Endothelial cell of umbilical vein (primary cell): ENCODE data around the gene WIF1. TPM values are rescaled to one million over a fixed set of nuclear protein-coding genes. Genes with fewer than 3 reads are reported as not detected.

Experiments
- BruUV-seq: library from RNA; stranded (reverse); fragments of 400-500 nt; replicated peaks from 2 replicates; lab custom pipeline; 2021; lab: Mats Ljungman, UMichigan
- CTCF ChIA-PET: fragments of 300-600, 350-600 bp; sonication (Branson Sonifier 250); formaldehyde crosslinking; loops from one replicate; lab custom pipeline; 2021; ENCODE audit warnings: antibody characterized with exemption, inconsistent platforms; lab: Charles Lee
- POLR2A ChIA-PET: fragments of 300-600, 350-600 bp; sonication (Branson Sonifier 250); formaldehyde crosslinking; loops from one replicate; lab custom pipeline; 2021; ENCODE audit warnings: antibody characterized with exemption, inconsistent platforms; lab: Charles Lee
- DNase-seq: peaks from one replicate; pipeline ENCODE4 v3.0.0-alpha.2; 2011; ENCODE audit warnings: low read depth, low spot score
- FAIRE-seq: peaks from 2 replicates; lab custom pipeline; 2011; peaks lifted over from hg19 to GRCh38; lab: Jason Lieb, UNC
- H2AFZ ChIP-seq: 2 replicates; pipeline ENCODE4 v1.6.0; 2012; ENCODE audit warnings: low read depth, low read length, control low read depth, inconsistent platforms
- H3K27ac ChIP-seq: 2 replicates; pipeline ENCODE4 v1.5.1; 2011; ENCODE audit warnings: low read depth, mild to moderate bottlenecking, control low read depth, low read length, moderate library complexity; ENCODE audit not compliant: insufficient read depth
- H3K27me3 ChIP-seq, 2 experiments: 2 replicates each; pipeline versions ENCODE4 v1.6.0 to v1.6.1; 2011; ENCODE audit warnings: low read length in 2 of 2, mixed read lengths in 1 of 2; ENCODE audit not compliant: control insufficient read depth in 2 of 2, insufficient read depth in 2 of 2
- H3K36me3 ChIP-seq, 2 experiments: 2 replicates in 1 of 2; 3 replicates in 1 of 2; pipeline ENCODE4 v1.5.1; 2011; ENCODE audit warnings: low read length in 2 of 2, mild to moderate bottlenecking in 1 of 2, moderate library complexity in 1 of 2; ENCODE audit not compliant: control insufficient read depth in 2 of 2, insufficient read depth in 2 of 2; ENCODE audit errors: extremely low read depth in 1 of 2
- H3K4me1 ChIP-seq: 3 replicates; pipeline ENCODE4 v1.5.1; 2011; ENCODE audit warnings: mild to moderate bottlenecking, low read length; ENCODE audit not compliant: control insufficient read depth, insufficient read depth; ENCODE audit errors: extremely low read depth
- H3K4me2 ChIP-seq: 2 replicates; pipeline ENCODE4 v1.6.1; 2011; ENCODE audit warnings: low read length, control low read depth, mixed read lengths; ENCODE audit not compliant: insufficient read depth
- H3K4me3 ChIP-seq, 3 experiments: fragments of 200-600 bp in 1 of 3; sonication (generic), shearing (Covaris generic) in 1 of 3; replicated peaks in 1 of 3; 2 replicates each; pipeline ENCODE4 v1.5.1; 2011 to 2016; ENCODE audit warnings: control low read depth in 3 of 3, low read length in 3 of 3, mild to moderate bottlenecking in 2 of 3, inconsistent platforms in 1 of 3, low read depth in 1 of 3, moderate library complexity in 1 of 3; ENCODE audit not compliant: insufficient read depth in 1 of 3
- H3K79me2 ChIP-seq: 2 replicates; pipeline ENCODE4 v1.6.0; 2012; ENCODE audit warnings: low read length, inconsistent platforms; ENCODE audit not compliant: control insufficient read depth, insufficient read depth
- H3K9ac ChIP-seq: replicated peaks from 2 replicates; pipeline ENCODE3; 2011; ENCODE audit warnings: low read length, control low read depth; ENCODE audit not compliant: insufficient read depth; ENCODE audit errors: extremely low read depth
- H3K9me1 ChIP-seq: replicated peaks from 3 replicates; pipeline ENCODE4 v1.6.0; 2011; ENCODE audit warnings: mild to moderate bottlenecking, low read length; ENCODE audit not compliant: control insufficient read depth, insufficient read depth; ENCODE audit errors: extremely low read depth
- H3K9me3 ChIP-seq: replicated peaks from 2 replicates; pipeline ENCODE4 v1.5.1; 2012; ENCODE audit warnings: low read length, inconsistent platforms; ENCODE audit not compliant: control insufficient read depth, insufficient read depth
- H4K20me1 ChIP-seq: replicated peaks from 2 replicates; pipeline ENCODE3; 2011; ENCODE audit warnings: mild to moderate bottlenecking, low read length; ENCODE audit not compliant: control insufficient read depth, insufficient read depth; ENCODE audit errors: extremely low read depth
- CTCF ChIP-seq, 2 donors: IDR thresholded peaks; 1 replicate in 1 of 2; 2 replicates in 1 of 2; pipeline ENCODE4 v1.5.1; 2011; ENCODE audit warnings: low read length in 2 of 2, mild to moderate bottlenecking in 2 of 2, moderate library complexity in 2 of 2, control low read depth in 1 of 2, inconsistent platforms in 1 of 2, low read depth in 1 of 2; ENCODE audit not compliant: insufficient read depth in 1 of 2; ENCODE audit errors: extremely low read depth in 1 of 2
- EZH2 ChIP-seq: IDR thresholded peaks from 2 replicates; pipeline ENCODE4 v1.6.1; 2012; ENCODE audit warnings: borderline replicate concordance, low read depth, mild to moderate bottlenecking, moderate library complexity, low read length, inconsistent platforms; ENCODE audit not compliant: severe bottlenecking
- FOS ChIP-seq: IDR thresholded peaks from 2 replicates; pipeline ENCODE4 v1.6.1; 2011; ENCODE audit warnings: mild to moderate bottlenecking, low read length, moderate library complexity, borderline replicate concordance; ENCODE audit not compliant: insufficient read depth
- GATA2 ChIP-seq: IDR thresholded peaks from 2 replicates; pipeline ENCODE4 v1.7.0; 2011; ENCODE audit warnings: low read depth, mild to moderate bottlenecking, moderate library complexity, mixed read lengths, low read length; ENCODE audit not compliant: insufficient read length, insufficient read depth
- JUN ChIP-seq: IDR thresholded peaks from 2 replicates; pipeline ENCODE4 v1.6.1; 2011; ENCODE audit warnings: borderline replicate concordance, low read depth; ENCODE audit not compliant: insufficient read length, insufficient read depth
- MAX ChIP-seq: IDR thresholded peaks from 2 replicates; pipeline ENCODE4 v1.6.1; 2011; ENCODE audit not compliant: insufficient read depth, insufficient read length
- MYC ChIP-seq: IDR thresholded peaks from one replicate; pipeline ENCODE4 v1.6.1; 2011; ENCODE audit warnings: mild to moderate bottlenecking, low read depth, low read length
- POLR2A ChIP-seq: IDR thresholded peaks from 2 replicates; pipeline ENCODE4 v1.6.1; 2012; ENCODE audit warnings: low read depth, mild to moderate bottlenecking, control low read depth, low read length
- POLR2AphosphoS5 ChIP-seq: IDR thresholded peaks from 2 replicates; pipeline ENCODE4 v1.6.1; 2012; ENCODE audit warnings: low read depth, mild to moderate bottlenecking, control low read depth, low read length, moderate library complexity; ENCODE audit not compliant: insufficient read depth
- dilution Hi-C: fragments of 300-500 bp; cut with MboI; formaldehyde crosslinking; loops from one replicate; pipeline ENCODE4 v1.15.0; 2019; ENCODE audit warnings: low sequenced_read_pairs; ENCODE audit not compliant: extremely low pct_ligation_motif_present
- intact Hi-C: fragments of 100-400 bp; cut with micrococcal nuclease; formaldehyde crosslinking; loops from one replicate; pipeline ENCODE4 v1.10.0; 2022
- polyA plus RNA-seq, 4 experiments: library from polyadenylated mRNA; depleted of rRNA in 3 of 4; stranded (reverse) in 3 of 4; unstranded in 1 of 4; fragments of >200 nt; gene quantifications; 2 replicates each; pipeline versions ENCODE4 v1.2.1 to v1.2.3, GENCODE V29; 2011 to 2012; ENCODE audit warnings: missing spikeins in 1 of 4
- total RNA-seq: library from RNA; stranded (reverse); gene quantifications from 2 replicates; pipeline ENCODE4 v1.2.3, GENCODE V29; 2021

WIF1 gene
- total and polyA plus RNA-seq, 2 donors (not counting 3 experiments of a cell fraction or from before 2014, with no cell fraction given) = not detected

- Histone ChIP-seq H3K9me1 (no peaks in the 10 kb centered on the region), H3K79me2 (no peaks in the 10 kb centered on the region), H3K9ac (no peak overlapping the region), H3K4me1 (no peaks in the 10 kb centered on the region), H2AFZ (no peak overlapping the region), H3K4me3 (no peak overlapping the region), H3K36me3 (no peaks in the 10 kb centered on the region), H3K4me2 (no peak overlapping the region), H3K27me3 (peaks cover 7 to 43% of the 10 kb centered on the region in 2 experiments), H4K20me1 (no peaks in the 10 kb centered on the region), H3K9me3 (no peaks in the 10 kb centered on the region), H3K27ac (no peak overlapping the region)
- dilution Hi-C loops = no loop called here
- intact Hi-C loops = no loop called here
- DNase-seq (no peak), FAIRE-seq (no peak)
- ChIA-PET CTCF (interaction anchor here (0.8 kb wide), 1 partner anchor 142 kb away, joined by 3 read pairs; no protein-coding TSS in a partner anchor), POLR2A (no interaction called here)
- TF ChIP-seq MAX (no peak), EZH2 (no peak), FOS (no peak), POLR2AphosphoS5 (no peak), JUN (no peak), GATA2 (no peak), POLR2A (no peak), CTCF (IDR thresholded peaks at IDR 0.05; ENCODE audit: extremely low read depth in 1 of 2, insufficient read depth in 1 of 2, low read depth in 1 of 2, low read length in 2 of 2) (no peak), MYC (no peak)
- BruUV-seq = no TSS peak
Measured at GRCh38 chr12:65090461-65090860, 30.6 kb downstream of the WIF1 start.
